AG08395 (cell line): ENCODE data around the gene FER.
"Not testable (repeated sequence)": the region's sequence is repeated elsewhere in the genome, so short reads cannot be mapped to it uniquely, and the experiment has no call there.

Source experiments
- DNase-seq: peaks from one replicate; pipeline ENCODE4 v3.0.0; 2012; ENCODE audit warnings: mixed read lengths, low spot score

FER gene

GRCh38 chr5:108747774-108748400, at the start of gene FER:
Gene FER (plus strand): TSS chr5:108747897. CDS start chr5:108798183, 50,286 bp downstream.
- peak; percentile 52 for DNase-seq

DNA sequence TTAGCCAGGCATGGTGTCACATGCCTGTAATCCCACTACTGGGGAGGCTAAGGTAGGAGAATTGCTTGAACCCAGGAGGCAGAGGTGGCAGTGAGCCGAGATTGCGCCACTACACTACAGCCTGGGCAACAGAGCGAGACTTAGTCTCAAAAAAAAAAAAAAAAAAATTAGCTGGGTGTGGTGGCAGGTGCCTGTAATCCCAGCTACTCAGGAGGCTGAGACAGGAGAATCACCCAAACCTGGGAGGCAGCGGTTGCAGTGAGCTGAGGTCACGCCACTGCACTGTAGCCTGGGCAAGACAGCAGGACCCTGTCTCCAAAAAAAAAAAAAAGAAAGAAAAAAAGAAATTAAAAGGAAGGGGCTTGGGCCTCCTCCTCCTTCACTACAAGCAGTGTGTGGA, 47.3 kb upstream of the FER start:
- not testable (repeated sequence) for DNase-seq

- DNase-seq: no peak
Measured at GRCh38 chr5:108700930-108701329, 46.8 kb upstream of the FER start.

- DNase-seq: no peak
Measured at GRCh38 chr5:108702546-108702945, 45.2 kb upstream of the FER start.

- no peak for DNase-seq
Measured at GRCh38 chr5:108703313-108703712, 44.4 kb upstream of the FER start.

DNA sequence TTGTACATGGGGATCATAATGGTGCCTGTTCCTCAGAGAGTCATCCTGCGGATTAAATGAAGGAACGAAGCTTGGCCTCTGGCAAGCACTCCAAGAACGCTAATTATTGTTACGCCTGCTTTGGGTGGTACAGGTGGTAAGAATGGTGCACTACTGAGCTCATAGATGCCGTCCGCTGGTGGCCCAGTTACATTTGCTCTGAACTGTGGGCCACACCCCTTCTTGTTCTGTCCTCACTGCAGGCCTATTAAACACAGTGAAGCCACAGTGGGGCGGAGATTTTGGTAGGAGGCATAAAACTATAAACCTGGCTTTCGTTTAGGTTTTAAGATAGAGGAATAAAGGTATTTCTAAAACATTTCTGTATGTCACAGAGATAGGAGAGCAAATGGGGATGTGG, 40.6 kb upstream of the FER start:
- no peak for DNase-seq

DNA sequence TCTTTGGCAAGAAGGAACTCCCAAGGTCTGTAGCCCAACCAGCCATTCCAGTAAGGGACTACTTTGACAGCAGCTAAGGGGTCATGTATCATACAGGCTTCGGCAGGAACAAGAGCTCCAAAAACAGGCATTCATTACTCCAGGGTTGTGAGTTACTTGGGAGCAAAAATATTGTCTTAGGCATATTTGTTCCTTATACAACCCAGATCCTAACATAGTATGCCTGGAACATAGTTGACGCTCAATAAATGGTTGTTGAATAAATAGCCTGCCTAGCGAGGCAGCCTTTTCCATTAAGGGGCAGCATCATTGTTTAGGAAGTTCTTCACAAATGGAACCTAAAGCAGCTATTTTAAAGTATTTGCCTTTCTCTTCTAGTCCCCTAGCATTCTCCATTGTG, 35.8 kb upstream of the FER start:
- DNase-seq: no peak

- no peak for DNase-seq
Measured at GRCh38 chr5:108715408-108715807, 32.3 kb upstream of the FER start.

- no peak for DNase-seq
Measured at GRCh38 chr5:108720391-108720790, 27.3 kb upstream of the FER start.

GRCh38 chr5:108726446-108727235, 21.1 kb upstream of the FER start:
- no peak for DNase-seq

DNA sequence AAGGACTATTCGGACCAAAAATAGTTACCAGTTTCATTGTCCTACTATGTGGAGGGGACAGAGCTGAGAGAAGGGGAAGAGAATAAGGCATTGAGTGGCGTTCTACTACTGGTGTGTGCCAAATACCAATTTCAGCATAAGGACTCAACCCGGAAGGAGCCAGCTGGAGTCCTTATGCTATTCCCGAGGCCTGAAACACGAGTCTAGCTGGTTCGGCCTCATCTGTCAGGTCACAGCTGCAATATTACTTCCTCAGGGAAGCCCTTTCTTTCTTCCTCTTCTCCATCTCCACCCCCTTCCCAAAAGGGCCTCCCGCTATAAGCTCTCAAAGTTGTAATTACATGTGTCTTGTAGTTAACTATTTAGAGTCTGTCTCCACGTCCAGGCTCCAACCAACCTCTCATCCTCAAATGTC, 20.5 kb upstream of the FER start:
- DNase-seq: peak; percentile 38

DNA sequence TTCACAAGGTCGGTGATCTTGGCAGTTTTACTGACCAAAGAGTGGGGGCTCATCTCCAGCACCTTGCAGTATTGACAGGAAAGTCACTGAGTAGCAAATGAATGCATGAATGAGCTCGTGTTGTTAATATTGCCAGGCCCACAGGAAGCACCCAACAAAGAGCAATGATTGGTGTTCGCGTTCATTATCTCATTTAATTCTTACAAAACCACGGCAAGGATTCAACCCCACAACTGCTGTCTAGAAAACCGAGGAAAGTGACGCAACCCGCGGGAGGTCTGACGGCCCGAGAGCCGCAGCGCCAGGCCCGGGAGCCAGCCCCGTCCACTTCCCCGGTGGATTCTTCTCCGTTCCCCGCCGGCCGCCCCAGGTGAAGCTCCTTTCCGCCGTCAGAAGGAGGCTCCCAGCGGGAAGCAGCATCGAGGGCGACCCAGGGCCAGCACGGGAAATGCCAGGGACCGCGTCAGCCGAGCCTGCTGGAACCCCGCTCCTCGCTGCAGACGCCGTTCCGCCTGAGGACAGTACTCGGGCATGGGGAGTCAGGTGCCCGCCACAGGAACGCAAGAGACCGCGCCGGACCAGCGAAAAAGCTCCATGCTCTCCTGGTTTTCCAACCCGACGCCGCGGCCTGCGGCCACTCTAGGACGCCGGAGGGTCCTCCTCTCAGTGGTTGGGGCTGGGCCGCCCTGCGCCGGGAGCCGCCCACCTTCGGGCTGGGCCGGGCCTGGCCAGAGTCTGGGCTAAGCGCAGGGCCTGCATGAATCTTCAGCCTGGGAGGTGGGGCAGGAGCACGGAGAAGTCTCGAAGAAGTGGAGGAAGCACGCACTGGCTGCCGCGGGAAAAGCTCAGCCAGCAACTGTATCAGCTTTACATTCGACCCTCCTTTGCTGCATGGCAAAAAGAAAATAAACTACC, 19.8 kb upstream of the FER start:
- DNase-seq: peak; percentile 93

GRCh38 chr5:108728566-108729241, 19.0 kb upstream of the FER start:
- no peak for DNase-seq

DNA sequence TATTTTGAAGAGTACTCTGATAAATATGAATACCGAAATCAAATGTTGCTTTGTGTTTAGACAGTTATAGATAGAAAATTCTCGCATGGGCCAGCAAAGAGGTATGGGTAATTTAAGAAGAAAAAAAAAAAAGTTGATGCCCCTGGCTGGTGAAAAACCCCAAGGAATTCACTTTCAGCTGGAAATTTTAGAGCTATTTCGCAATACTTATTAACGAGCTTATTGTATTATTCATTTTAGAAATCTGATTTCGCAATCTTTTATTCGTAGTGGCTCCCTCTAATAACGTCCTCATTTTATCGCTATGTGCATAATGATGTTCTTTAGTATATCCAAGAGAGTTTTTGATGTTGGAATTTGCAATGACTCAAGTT, 18.5 kb upstream of the FER start:
- no peak for DNase-seq

DNA sequence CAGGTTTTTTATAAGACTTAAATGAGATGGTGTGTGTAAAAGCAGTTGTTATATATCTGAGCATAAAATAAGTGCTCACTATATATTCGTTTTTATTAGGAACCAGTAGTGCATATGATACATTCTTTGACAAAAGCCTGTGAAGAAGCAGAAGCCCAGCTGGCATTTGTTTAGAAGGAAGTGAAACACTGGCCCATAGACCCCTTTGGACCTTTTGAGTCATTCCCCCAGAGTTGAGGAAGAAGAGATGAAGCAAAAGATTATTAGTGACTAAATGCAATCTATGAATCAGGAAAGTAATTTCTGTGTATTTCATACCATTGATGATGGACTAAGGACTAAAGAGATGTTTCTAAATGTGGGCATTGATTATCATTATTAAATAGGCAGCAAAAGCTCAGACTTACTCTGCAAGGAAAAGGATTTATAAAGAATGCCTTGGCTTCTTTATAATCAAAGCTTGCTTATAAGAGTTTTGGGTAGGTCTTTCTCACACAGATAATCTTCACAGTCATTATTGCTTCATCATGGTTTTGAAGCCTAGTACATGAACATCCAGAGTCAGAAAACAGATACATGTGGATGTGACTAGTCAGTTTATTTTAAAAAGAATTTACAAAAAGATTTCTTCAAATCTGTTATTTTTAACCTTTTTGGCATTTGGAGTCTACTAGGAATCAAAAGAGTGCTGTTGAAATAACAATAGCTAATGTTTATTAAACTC, 16.9 kb upstream of the FER start:
- DNase-seq: no peak

- no peak for DNase-seq
Measured at GRCh38 chr5:108735790-108736189, 11.9 kb upstream of the FER start.

GRCh38 chr5:108736855-108737254, 10.8 kb upstream of the FER start:
- no peak for DNase-seq

GRCh38 chr5:108739376-108739775, 8.3 kb upstream of the FER start:
- DNase-seq: no peak

DNA sequence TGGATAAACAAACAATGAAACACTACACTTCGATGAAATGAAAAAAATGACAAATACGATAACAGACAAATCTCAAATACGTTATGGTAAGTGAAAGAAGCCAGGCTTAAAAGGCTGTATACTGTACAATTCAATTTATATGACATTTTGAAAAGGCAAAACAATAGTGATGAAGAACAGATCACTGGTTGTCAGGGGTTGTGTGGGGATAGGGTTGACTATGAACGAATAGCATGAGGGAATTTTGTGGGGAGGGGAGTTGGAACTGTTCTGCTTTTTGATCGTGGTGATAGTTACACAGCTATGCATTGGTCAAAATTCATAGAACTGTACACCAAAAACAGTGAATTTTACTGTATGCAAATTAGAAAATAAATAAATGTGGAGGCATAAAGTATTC, 7.8 kb upstream of the FER start:
- DNase-seq: no peak

DNA sequence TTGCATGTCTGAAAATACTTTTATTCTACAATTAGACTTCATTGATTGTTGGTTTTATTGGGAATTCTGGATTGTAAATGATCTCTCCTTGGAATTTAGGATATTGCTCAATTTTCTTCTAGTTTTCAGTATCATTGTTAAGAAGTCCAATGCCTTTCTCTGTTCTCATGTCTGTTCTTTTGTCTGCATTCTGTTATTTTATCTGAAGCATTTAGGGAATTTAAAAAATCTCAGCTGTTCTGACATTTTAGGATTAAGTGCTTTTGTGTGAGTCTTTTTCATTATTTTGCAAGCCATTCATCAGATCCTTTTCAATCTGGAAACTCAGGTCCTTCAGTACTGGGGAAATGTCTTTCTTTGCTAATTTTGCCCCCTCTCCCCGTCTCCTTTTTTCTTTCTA, 4.4 kb upstream of the FER start:
- peak; percentile 6 for DNase-seq

DNA sequence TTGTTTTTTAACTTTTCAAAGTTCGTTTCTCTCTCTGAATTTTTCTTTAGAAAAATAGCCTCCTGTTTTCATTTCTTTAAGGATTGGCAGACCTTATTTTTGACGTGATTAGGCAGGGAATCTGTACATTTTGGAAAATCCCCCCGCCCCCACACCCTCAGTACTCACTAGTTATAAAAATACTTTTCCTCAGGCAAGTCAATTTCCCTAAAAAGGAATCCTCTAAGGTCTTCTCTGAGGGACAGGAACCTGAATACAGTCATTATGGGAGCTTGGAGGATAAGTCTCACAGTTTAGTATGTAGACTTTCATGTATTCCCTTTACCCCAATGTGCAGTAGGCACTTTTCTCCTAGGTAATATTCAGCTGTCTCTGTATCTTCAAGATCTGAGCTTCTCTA, 3.9 kb upstream of the FER start:
- no peak for DNase-seq
